GM21360 (cell line): ENCODE data around the gene SUPT5H.
A peak's percentile ranks its signal among the peaks of the same experiment; 100 is the strongest.

Experiments used
- ATAC-seq: cut with Tn5 transposase; IDR thresholded peaks from one replicate; pipeline ENCODE4 v1.9.1; 2021; ENCODE audit warnings: mild to moderate bottlenecking, moderate library complexity; ENCODE audit not compliant: unreplicated experiment

Gene SUPT5H

GRCh38 chr19:39409208-39410016, 36.0 kb upstream of the SUPT5H start:
- ATAC-seq: no peak

DNA sequence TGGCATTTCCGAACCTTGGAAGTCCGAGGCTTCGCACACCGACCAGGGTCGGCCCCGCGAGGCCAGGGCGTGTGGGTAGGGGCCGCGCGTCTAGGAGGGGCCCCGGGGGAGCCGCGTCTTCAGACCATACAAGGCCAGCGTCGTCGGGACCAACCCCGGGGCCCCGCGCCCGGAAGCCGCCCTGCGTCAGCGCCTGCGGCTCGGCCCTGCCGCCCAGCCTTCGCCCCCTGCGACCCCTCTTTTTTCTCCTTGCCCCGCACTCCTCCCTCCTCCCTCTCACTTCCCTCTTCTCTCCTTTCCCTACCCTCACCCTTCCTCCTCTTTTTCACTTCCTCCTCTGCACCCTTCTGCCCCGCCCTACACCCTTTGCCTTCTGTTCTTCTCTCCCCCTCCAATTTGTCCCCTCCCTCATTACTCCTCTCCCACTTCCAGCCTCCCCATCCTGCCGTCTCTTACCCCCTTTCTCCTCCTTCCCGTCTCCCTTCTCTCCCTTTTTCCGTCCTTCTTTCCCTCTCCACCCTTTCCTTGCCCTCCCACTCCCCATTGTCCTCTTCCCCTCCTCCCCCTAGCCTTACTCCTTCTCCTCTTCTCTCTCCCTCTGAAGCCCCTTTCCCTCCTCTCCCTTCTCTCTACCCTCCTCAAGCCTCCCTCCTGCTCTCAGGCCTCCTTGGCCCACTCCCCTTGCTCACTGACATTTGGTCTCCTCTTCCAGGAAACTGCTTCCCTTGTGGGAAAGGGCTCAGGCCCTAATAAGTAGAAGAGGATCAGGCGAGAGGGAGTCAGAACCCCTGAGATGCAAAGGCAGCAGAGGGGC, 35.2 kb upstream of the SUPT5H start:
- ATAC-seq: no peak

GRCh38 chr19:39410831-39411080, 34.6 kb upstream of the SUPT5H start:
- ATAC-seq: no peak

DNA sequence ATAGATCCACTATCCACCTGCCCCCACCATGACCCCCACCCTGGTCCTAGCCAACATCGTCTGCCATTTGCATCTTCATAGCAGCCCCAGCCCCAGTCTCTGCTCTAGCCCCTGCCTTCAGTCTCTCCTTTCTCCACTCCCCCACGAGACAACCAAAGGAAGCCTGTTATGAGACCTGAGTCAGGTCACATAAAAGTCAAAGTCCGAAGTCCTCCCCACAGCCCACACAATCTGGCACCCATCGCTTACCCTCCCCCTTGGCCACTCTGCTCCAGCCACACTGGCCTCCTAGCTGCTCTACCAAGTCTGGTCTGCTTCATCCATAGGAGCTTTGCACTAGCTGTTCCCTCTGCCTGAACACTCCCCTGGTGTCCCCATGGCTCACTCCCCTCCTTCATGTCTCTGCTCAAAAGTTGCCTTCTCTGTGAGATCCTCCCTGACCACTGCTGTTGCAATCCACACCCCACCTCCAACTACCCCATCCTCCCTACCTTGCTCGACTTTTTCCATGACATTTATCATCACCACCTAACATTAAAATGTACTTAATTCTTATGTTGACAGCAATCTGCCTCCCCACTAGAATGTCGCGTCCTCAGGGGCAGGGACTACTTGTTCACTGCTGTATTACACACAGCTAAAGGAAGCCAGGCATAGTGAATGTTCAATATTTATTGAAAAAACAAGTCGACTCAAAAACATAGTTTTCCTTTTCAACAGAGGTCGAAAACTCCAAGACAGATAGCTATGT, 34.1 kb upstream of the SUPT5H start:
- no peak for ATAC-seq

DNA sequence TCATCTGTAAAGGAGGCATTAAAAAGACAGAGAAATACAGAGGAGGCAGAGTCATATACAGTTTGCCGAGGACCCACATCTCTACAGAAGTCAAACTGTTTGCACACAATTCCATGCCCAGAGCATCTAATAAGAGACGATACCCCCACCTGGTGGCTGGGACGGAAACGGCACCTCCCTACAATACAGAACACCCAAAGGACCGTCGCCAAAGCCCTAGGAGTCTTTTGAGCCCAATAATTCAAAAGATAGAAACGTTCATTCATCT, 33.6 kb upstream of the SUPT5H start:
- ATAC-seq: peak; percentile 19

- peak; percentile 48 for ATAC-seq
These were observed 33.1 kb upstream of the SUPT5H start, which contains the start of gene PLEKHG2 for GRCh38 chr19:39412100-39412866. PLEKHG2 (plus strand) TSS chr19:39412669; CDS start chr19:39414087, 1,418 bp downstream.

GRCh38 chr19:39412867-39413271, 32.5 kb upstream of the SUPT5H start:
- ATAC-seq: no peak

DNA sequence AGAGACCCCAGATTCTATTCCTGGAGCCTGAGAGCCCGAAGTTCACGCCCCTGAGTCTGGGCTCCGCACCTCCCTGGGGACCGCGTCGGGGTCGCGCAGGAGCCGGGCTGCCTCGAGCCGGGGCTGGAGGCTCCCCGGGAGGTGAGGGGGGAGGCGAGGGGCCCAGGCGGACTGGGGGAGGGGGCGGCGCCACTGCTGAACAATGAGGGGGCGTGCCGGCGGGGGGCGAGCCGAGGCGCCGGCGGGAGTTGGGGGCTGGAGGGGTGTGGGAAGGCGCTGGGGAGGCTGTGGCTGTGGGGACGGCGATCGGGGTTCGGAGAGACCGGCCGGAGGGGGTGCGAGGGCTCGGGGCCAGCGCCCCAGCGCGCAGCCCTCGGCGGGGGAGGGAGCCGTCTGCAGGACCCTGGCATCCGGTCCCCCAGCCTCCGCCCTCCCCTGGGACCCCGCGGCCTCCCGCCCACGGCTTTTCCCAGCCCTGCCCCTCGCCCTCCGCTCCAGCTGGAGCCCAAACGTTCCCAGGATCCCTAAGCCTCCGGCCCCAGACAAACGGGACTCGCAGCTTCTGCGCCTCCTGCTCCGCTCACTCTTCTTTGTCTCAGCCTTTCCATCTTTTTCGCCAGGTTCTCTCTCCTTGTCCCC, 32.0 kb upstream of the SUPT5H start:
- ATAC-seq: no peak

- no peak for ATAC-seq
These were observed 31.3 kb upstream of the SUPT5H start for GRCh38 chr19:39413911-39414608.

DNA sequence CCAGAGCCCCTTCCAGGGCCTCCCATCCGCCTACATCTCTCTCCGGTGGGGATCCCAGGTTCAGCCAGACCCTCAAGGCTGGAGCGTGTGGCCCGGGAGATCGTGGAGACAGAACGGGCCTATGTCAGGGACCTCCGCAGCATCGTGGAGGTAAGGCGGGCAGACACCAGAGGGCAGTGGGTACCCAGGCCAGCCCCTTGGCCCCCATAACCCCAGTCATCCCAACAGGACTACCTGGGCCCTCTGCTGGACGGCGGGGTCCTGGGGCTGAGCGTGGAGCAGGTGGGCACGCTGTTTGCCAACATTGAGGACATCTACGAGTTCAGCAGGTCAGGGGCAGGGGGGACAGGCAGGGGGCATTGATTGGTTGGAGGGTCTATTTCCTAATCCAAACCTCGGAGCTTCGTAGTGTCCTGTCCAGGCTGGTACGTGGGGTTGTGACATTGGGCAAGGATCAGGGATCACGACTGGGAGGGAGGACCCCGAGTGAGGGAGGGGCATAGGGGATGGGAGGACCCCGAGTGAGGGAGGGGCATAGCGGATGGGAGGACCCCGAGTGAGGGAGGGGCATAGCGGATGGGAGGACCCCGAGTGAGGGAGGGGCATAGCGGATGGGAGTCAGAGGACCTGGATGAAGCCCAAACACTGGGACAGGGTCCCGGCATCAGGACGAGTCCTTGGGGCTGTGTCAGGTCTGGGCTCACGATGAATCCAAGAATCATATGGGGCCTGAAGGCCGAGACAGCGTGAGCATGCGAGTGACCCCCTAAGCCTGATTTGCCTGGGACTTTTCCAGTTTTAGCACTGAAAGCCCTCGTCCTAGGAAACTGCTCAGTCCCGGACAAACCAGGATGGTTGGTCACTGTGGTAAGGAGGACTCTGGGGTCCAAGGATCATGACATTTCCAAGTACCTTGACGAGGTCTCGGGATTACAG, 30.0 kb upstream of the SUPT5H start:
- no peak for ATAC-seq

DNA sequence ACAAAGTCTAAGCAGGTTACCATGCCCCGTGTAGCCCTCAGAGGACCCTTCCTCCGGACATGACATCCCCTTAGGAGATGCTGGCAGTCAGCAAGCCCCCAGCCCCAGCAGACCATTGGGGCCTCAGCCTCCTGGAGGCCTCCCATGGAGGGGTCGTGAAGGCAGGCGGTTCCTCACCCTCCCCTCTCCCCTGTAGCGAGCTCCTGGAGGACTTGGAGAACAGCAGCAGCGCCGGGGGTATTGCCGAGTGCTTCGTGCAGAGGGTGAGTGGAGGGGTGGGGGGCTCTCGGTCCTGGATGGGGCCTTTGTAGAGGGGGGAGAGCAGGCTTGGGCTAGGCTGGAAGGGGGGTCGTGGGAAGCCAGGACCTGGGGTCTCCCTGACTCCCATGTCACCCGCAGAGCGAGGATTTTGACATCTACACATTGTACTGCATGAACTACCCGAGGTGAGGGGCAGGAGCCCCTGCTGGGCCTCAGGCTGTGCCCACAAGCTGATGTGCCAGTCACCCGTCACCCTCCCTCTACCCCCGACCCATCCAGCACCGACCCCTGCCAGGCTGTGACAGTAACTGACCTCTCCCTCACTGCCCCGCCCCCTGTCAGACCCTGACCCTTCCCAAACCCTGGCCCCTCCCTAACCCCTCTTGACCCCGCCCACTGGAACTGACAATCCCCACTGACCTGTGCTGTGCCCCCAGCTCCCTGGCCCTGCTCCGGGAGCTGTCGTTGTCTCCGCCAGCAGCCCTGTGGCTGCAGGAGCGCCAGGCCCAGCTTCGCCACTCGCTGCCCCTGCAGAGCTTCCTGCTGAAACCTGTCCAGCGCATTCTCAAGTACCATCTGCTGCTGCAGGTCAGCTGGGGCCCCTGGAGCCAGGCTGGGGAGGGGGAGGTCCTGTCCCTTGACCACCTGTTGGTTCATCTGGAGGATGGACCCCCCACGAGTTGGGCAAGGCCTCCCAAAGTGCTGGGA, 28.9 kb upstream of the SUPT5H start:
- no peak for ATAC-seq

DNA sequence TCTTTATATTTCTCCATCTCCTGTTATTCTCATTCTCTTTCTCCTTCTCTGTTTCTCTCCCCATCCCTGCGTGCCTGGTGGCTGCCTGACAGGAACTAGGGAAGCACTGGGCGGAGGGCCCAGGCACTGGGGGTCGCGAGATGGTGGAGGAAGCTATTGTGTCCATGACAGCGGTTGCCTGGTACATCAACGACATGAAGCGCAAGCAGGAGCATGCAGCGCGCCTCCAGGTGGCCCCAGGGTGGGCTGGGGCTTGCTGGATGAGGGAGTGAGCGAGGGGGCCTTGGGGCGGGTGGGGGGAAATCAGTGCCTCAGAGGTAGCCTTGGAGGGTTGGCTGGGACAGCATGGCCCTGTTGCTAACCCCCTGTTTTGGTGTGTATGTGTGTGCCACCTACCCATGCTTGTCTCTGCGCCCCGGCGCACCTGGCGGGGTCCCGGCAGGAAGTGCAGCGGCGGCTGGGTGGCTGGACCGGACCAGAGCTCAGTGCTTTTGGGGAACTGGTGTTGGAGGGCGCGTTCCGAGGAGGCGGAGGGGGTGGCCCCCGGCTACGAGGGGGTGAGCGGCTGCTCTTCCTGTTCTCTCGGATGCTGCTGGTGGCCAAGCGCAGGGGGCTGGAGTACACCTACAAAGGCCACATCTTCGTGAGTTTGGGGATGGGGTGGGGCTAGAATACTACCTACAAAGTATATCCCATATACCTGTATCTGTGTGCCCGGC, 27.8 kb upstream of the SUPT5H start:
- ATAC-seq: no peak

DNA sequence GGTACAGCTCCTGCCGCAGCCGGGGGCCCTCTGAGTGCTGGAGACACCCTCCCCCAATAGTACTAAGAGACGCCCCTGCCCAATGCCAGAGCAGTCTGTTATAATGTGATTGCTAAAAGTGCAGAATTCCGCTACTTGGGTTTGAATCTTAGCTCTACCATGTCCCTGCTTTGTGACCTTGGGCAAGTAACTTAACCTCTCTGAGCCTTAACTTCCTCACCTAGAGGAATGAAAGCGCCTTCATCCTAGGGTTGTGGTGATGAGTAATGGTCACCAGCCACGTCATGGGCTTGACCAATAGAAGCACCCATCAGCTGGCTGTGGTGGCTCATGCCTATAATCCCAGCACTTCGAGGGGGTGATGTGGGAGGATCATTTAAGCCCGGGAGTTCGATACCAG, 26.4 kb upstream of the SUPT5H start:
- no peak for ATAC-seq

- ATAC-seq: no peak
These were observed 24.6 kb upstream of the SUPT5H start for GRCh38 chr19:39420769-39421168.

DNA sequence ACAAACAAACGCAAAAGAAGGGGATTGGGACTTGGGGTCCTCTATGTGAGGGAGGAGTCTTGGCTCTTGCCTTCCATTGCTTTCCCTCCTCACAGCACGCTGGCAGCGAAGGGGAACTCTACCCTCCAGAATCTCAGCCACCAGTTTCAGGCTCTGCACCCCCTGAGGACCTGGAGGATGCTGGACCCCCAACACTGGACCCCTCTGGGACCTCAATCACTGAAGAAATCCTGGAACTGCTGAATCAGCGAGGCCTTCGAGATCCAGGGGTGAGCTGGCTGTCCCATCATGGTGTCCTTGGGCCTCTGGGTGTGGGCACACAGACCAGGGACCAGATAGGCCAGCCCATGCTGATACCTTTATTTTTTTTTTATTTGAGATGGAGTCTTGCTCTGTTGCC, 23.4 kb upstream of the SUPT5H start:
- ATAC-seq: no peak

- no peak for ATAC-seq
These were observed 21.9 kb upstream of the SUPT5H start for GRCh38 chr19:39423258-39424086.
